Endothelial cell (in vitro differentiated cells): Measurements from ENCODE around the gene DDIT3. TPM values are rescaled to one million over a fixed set of nuclear protein-coding genes. Genes with fewer than 3 reads are reported as not detected.
"Not testable (repeated sequence)": the region's sequence is repeated elsewhere in the genome, so short reads cannot be mapped to it uniquely, and the experiment has no call there.

ENCODE experiments used
- DNase-seq: peaks from one replicate; pipeline ENCODE4 v3.0.0; 2021; ENCODE audit warnings: low spot score
- H3K27ac Mint-ChIP-seq: one replicate; pipeline ENCODE4 v1.8.0; 2021; ENCODE audit warnings: mixed read lengths, inconsistent platforms; ENCODE audit not compliant: unreplicated experiment
- H3K27me3 Mint-ChIP-seq: one replicate; pipeline ENCODE4 v1.8.0; 2021; ENCODE audit warnings: mild to moderate bottlenecking, moderate library complexity, mixed read lengths, inconsistent platforms; ENCODE audit not compliant: unreplicated experiment
- H3K36me3 Mint-ChIP-seq: one replicate; pipeline ENCODE4 v1.8.0; 2021; ENCODE audit warnings: mild to moderate bottlenecking, low read depth, mixed read lengths, inconsistent platforms; ENCODE audit not compliant: unreplicated experiment
- H3K4me1 Mint-ChIP-seq: one replicate; pipeline ENCODE4 v1.8.0; 2021; ENCODE audit warnings: mild to moderate bottlenecking, mixed read lengths, inconsistent platforms; ENCODE audit not compliant: unreplicated experiment
- H3K4me3 Mint-ChIP-seq: one replicate; pipeline ENCODE4 v1.8.0; 2021; ENCODE audit warnings: mild to moderate bottlenecking, mixed read lengths, inconsistent platforms; ENCODE audit not compliant: unreplicated experiment
- H3K9me3 Mint-ChIP-seq: one replicate; pipeline ENCODE4 v1.8.0; 2021; ENCODE audit warnings: mixed read lengths, inconsistent platforms; ENCODE audit not compliant: unreplicated experiment
- CTCF ChIP-seq: fragments of 200-600 bp; sonication (generic); IDR thresholded peaks from one replicate; pipeline ENCODE4 v1.5.0; 2021; ENCODE audit warnings: antibody characterized with exemption; ENCODE audit not compliant: unreplicated experiment
- total RNA-seq: library from RNA; stranded (reverse); fragmentation: NEBNext Ultra II Directional; extraction: Animal tissue kit (Norgen Biotek cat#: 25700); gene quantifications from one replicate; pipeline ENCODE4 v1.2.1, GENCODE V29; 2021; ENCODE audit not compliant: unreplicated experiment

DDIT3 gene
- total RNA-seq, 1 donor from 2014 or later: 4.2 TPM

GRCh38 chr12:57518176-57518919 is 2.0 kb downstream of the DDIT3 start:
- Mint-ChIP-seq H3K9me3 (no peaks in the 10 kb centered on the region), H3K4me3 (peak overlapping the region; percentile 40), H3K4me1 (peaks cover 33% of the 10 kb centered on the region), H3K36me3 (peaks cover 46% of the 10 kb centered on the region), H3K27ac (peak overlapping the region; percentile 55), H3K27me3 (peaks cover 20% of the 10 kb centered on the region)
- TF ChIP-seq CTCF: no peak
- no peak for DNase-seq

- Mint-ChIP-seq H3K36me3 (peaks cover 52% of the 10 kb centered on the region), H3K4me1 (peaks cover 30% of the 10 kb centered on the region), H3K27me3 (peaks cover 16% of the 10 kb centered on the region), H3K4me3 (peak overlapping the region; percentile 74), H3K27ac (peak overlapping the region; percentile 68)
- not testable (repeated sequence) for DNase-seq, H3K9me3 Mint-ChIP-seq
Measured at GRCh38 chr12:57517718-57518117, 2.6 kb downstream of the DDIT3 start.

DNA sequence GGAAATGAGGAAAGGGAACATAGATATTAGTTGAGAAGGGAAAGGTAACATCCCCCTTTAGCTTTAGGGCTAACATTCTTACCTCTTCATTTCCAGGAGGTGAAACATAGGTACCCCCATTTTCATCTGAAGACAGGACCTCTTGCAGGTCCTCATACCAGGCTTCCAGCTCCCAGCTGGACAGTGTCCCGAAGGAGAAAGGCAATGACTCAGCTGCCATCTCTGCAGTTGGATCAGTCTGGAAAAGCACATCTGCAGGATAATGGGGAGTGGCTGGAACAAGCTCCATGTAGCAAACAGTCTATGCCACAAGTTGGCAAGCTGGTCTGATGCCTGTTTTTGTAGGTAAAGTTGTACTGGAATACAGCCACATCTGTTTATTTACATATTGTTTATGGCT is 3.1 kb downstream of the DDIT3 start:
- DNase-seq: no peak
- TF ChIP-seq CTCF: no peak
- peaks cover 17% of the 10 kb centered on the region for H3K27me3 Mint-ChIP-seq
- peak overlapping the region; percentile 85 for H3K27ac Mint-ChIP-seq
- peaks cover 30% of the 10 kb centered on the region for H3K4me1 Mint-ChIP-seq
- H3K4me3 Mint-ChIP-seq: peak overlapping the region; percentile 74
- no peaks in the 10 kb centered on the region for H3K9me3 Mint-ChIP-seq
- peaks cover 57% of the 10 kb centered on the region for H3K36me3 Mint-ChIP-seq

- H3K9me3 Mint-ChIP-seq: no peaks in the 10 kb centered on the region
- H3K4me3 Mint-ChIP-seq: peak overlapping the region; percentile 18
- DNase-seq: no peak
- H3K36me3 Mint-ChIP-seq: peaks cover 60% of the 10 kb centered on the region
- peaks cover 28% of the 10 kb centered on the region for H3K4me1 Mint-ChIP-seq
- peak overlapping the region; percentile 85 for H3K27ac Mint-ChIP-seq
- H3K27me3 Mint-ChIP-seq: peaks cover 16% of the 10 kb centered on the region
- TF ChIP-seq CTCF: no peak
Measured at GRCh38 chr12:57516617-57517153, 3.6 kb downstream of the DDIT3 start.

- Mint-ChIP-seq H3K9me3 (no peaks in the 10 kb centered on the region), H3K27ac (peak overlapping the region; percentile 52), H3K4me3 (no peak overlapping the region), H3K4me1 (peaks cover 23% of the 10 kb centered on the region), H3K27me3 (peaks cover 12% of the 10 kb centered on the region), H3K36me3 (peaks cover 64% of the 10 kb centered on the region)
- no peak for DNase-seq
- TF ChIP-seq CTCF: no peak
Measured at GRCh38 chr12:57515934-57516541, 4.3 kb downstream of the DDIT3 start.
